ENCODE data around the gene MS4A3.
"Not testable (repeated sequence)": the region's sequence is repeated elsewhere in the genome, so short reads cannot be mapped to it uniquely, and the experiment has no call there.

MS4A3 gene

DNA sequence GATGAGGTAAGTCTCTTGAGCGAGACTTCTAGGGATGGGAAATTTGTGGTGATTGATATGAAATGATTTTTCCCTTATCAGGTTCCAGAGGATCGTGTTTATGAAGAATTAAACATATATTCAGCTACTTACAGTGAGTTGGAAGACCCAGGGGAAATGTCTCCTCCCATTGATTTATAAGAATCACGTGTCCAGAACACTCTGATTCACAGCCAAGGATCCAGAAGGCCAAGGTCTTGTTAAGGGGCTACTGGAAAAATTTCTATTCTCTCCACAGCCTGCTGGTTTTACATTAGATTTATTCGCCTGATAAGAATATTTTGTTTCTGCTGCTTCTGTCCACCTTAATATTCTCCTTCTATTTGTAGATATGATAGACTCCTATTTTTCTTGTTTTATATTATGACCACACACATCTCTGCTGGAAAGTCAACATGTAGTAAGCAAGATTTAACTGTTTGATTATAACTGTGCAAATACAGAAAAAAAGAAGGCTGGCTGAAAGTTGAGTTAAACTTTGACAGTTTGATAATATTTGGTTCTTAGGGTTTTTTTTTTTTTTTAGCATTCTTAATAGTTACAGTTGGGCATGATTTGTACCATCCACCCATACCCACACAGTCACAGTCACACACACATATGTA is 39.1 kb downstream of the MS4A3 start:
- DNase-seq, result no peak

DNA sequence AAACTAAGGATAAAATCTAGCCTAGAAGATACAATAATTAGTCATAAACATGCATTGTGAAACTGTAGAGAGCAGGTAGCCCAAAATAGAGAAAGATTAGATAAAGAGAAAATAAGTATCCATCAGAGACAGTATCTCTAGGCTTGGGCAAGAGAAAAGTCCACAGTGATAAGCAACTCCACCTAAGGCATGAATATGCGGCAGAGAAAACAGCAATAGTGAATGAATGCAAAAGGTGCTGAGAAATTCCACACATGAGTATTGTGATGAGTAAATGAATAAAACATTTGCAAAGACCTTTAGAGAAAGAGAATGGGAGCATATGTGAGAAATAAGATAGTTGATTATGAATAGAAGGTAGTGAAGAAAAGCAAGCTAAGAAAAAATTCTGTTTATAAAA is 40.7 kb downstream of the MS4A3 start:
- no peak for DNase-seq

DNA sequence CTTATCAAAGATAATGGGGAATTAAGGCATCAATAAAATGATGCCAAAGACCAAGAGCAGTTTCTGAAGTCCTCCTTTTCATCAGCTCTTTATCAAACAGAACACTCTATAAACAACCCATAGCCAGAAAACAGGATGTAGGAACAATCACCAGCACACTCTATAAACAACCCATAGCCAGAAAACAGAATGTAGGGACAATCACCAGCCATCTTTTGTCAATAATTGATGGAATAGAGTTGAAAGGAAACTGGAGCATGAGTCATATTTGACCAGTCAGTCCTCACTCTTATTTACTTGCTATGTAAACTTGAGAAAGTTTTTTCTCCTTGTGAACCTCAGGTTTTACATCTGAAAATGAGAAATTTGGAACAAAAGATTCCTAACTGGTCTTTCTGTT is 42.0 kb downstream of the MS4A3 start:
- DNase-seq, result no peak

DNA sequence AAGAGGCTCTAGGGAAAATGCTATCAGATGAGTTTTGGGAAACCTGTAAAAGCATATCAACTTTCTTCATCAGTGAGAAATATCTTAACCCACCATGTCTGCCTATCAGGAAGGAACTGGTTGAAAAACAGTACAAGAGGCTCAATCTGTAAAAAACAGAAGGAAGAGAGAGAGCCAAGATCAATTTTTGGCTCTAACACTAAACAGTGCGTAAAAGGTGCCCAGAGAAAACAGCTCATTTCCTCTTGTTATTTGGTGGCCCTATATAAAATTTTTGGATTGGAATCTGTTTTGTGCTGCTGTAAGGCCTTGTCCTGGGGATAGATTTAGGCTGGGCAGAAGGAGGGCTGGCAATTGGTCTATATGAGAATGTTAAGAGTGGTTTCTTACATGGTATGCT is 44.1 kb downstream of the MS4A3 start:
- DNase-seq, result no peak

DNA sequence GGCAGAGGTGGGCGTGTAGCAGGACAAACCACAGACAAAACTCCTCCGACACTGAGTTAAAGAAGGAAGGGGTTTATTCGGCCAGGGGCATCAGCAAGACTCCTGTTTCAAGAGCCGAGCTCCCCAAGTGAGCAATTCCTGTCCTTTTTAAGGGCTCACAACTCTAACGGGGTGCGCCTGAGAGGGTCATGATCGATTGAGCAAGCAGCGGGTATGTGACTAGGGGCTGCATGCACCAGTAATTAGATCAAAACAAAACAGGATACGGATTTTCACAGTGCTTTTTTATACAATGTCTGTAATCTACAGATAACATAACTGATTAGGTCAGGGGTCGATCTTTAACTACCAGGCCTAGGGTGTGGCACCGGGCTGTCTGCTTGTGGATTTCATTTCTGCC is 44.9 kb downstream of the MS4A3 start:
- DNase-seq, result not testable (repeated sequence)

DNA sequence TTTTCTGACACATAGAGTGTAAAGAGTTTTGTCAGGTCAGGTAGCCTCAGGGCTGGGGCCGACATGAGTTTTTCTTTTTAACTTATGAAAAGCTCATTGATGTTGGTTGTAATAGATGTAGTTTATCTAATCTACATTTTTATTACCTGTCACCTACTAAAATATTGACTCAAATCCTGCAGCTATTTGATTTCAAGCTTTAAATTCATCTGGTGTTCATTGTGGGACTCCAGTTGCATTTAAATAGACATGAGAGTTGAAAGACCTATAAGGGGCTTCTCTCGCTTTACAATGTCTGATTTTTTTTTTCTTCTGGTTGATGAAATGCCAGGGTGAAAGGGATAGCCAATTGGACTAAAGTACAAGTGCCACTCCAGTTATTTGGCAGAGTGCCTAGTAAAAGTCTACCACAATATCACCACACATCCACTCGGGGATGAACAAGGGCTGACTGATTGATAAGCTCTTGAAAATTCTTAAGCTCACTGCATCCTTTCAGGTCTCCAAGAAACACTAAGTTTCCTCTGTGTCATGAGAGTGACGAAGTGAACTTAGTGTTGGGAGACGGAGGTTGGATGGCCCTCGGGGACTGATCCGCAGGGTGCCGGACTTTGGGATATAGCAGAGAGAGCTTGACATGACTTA is 48.1 kb downstream of the MS4A3 start:
- DNase-seq, result not testable (repeated sequence)

DNA sequence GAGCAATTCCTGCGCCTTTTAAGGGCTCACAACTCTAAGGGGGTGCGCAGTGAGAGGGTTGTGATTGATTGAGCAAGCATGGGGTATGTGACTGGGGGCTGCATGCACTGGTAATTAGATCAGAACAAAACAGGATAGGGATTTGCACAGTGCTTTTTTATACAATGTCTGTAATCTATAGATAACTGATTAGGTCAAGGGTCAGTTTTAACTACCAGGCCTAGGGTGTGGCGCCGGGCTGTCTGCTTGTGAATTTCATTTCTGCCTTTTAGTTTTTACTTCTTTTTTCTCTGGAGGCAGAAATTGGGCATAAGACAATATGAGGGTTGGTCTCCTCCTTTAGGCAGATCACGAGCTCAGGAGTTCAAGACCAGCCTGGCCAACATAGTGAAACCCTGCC is 52.2 kb downstream of the MS4A3 start:
- DNase-seq, result not testable (repeated sequence)

DNA sequence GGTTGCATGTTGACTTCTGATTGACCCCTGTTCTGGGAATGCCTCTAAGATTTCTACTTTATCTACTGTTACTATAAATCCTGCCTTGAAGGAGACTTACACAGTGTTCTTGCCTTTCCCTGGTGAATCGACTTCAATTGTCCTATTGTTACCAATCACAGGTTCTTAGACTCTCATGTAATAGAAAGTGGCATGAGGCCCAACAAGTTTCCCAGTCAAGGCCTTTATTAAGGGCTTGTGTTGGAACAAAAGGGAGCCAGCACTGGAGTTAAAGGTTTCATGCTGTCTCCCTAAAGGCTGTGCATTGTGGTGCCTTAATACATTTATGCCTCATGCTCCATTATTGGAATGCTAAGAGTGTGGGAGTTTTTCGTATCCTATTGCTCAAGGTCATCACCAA is 55.3 kb downstream of the MS4A3 start:
- no peak for DNase-seq

DNA sequence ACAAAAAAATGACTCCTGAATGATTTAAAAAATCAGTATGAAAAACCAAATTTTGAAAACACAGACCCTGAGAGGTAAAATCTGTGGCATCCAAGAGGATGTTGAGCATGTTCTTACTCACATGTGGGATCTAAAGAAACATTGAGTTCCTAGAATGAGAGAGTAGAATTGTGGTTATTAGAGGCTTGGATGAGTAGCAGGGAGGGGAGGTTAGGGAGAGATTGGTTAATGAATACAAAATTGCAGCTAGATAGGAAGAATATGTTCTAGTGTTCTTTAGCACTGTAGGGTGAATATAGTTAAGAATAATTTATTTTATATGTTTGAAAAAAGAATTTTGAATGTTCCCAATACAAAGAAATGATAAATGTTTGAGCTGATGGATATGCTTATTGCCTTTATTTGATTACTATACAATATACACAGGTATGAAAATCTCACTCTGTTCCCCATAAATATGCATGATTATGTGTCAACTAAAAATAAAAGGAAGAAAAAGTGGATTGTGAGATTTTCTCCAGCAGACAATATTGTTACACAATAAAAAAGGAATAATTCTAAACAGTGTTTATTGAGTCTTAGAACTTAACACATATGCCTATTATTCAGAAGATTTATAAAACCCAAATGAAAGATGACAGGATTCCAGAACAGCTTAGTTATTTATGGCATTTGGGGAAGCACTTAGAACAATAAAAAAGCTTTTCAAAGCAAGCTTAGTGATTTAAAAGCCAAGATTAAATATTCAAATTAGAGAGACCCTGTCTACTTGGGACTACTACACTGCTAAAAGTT is 60.7 kb downstream of the MS4A3 start:
- no peak for DNase-seq

DNA sequence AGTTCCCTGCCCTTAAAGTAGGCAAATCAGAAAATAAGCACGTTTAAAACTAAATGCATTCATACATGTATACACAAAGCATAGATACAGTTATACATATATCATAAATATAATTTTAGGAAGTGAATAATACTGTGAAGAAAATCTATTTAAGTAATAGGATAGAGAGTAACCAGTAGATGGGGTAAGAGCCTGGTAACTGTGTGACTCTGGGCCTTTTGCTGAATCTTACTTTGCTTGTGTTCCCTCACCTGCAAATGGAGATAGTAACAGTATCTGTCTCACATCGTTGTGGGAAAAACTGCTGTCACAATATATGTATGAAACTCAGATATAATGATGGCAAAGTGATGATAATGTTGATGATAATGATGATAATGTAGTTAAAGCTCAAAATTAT is 61.9 kb downstream of the MS4A3 start:
- no peak for DNase-seq

DNA sequence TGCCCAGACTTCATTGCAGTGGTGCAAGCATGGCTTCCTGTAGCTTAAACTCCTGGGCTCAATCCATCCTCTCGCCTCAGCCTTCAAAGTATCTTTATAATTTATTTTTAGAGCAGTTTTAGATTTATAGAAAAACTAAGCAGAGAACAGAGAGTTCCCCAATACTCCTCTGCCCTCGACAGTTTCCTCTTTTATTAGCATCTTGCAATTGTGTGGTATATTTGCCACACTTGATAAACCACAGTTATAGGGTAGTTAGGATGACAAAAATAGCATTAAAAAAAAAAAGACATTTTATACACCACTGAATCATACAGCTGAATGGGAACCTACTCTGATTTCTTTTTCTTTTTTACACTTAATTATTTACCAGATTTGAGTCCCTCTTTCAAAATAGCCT is 63.2 kb downstream of the MS4A3 start:
- no peak for DNase-seq

All from NCI-H187 (cell line).